BLaER1 treated with 17β-estradiol and CSF1 and Interleukin-3, amounts not matched to agents 10 nM and 100 nM (cell line): ENCODE results near the gene MINDY2.
"Not testable (repeated sequence)": the region's sequence is repeated elsewhere in the genome, so short reads cannot be mapped to it uniquely, and the experiment has no call there.

Experiments used
- H3K27ac ChIP-seq, 11 experiments: shearing (Covaris generic); formaldehyde crosslinking; 2 replicates each; pipeline ENCODE4 v1.8.1; 2022
- H3K27me3 ChIP-seq, 11 experiments: shearing (Covaris generic); formaldehyde crosslinking; 2 replicates each; pipeline ENCODE4 v1.8.1; 2022
- H3K36me3 ChIP-seq, 11 experiments: shearing (Covaris generic); formaldehyde crosslinking; 2 replicates each; pipeline ENCODE4 v1.8.1; 2022
- H3K4me1 ChIP-seq, 10 experiments: shearing (Covaris generic); formaldehyde crosslinking; 2 replicates each; pipeline ENCODE4 v1.8.1; 2022
- H3K4me2 ChIP-seq, 11 experiments: shearing (Covaris generic); formaldehyde crosslinking; 2 replicates each; pipeline ENCODE4 v1.8.1; 2022
- H3K4me3 ChIP-seq, 10 experiments: shearing (Covaris generic); formaldehyde crosslinking; 2 replicates each; pipeline ENCODE4 v1.8.1; 2022
- H3K9ac ChIP-seq, 11 experiments: shearing (Covaris generic); formaldehyde crosslinking; 2 replicates each; pipeline ENCODE4 v1.8.1; 2022
- H3K9me3 ChIP-seq, 11 experiments: shearing (Covaris generic); formaldehyde crosslinking; replicated peaks in 1 of 11; 2 replicates each; pipeline ENCODE4 v1.8.1; 2022
- H4K20me1 ChIP-seq, 11 experiments: shearing (Covaris generic); formaldehyde crosslinking; 2 replicates each; pipeline ENCODE4 v1.8.1; 2022
- Cebpa-rat ChIP-seq, 11 experiments: shearing (Covaris generic); IDR thresholded peaks; 2 replicates each; pipeline ENCODE4 v1.8.1; 2022

The MINDY2 gene

GRCh38 chr15:58805095-58805494, 34.0 kb downstream of the MINDY2 start:
- H3K4me1 ChIP-seq = peaks cover 0 to 29% (median 0%) of the 10 kb centered on the region in 10 experiments; a peak in 7 of 20 replicates
- H3K4me2 ChIP-seq = no peak overlapping the region
- H3K9me3 ChIP-seq = peaks cover 0 to 5% (median 0%) of the 10 kb centered on the region in 11 experiments; a peak in 5 of 22 replicates
- no peaks in the 10 kb centered on the region for H3K27me3 ChIP-seq
- H3K9ac ChIP-seq = no peak overlapping the region
- H3K27ac ChIP-seq = no peak overlapping the region
- no peak overlapping the region for H3K4me3 ChIP-seq
- peaks cover 14 to 39% (median 23%) of the 10 kb centered on the region in 11 experiments; a peak in 21 of 22 replicates for H3K36me3 ChIP-seq
- peaks cover 0 to 46% (median 0%) of the 10 kb centered on the region in 11 experiments; a peak in 2 of 22 replicates for H4K20me1 ChIP-seq
- no peak for TF ChIP-seq Cebpa-rat (IDR thresholded peaks at IDR 0.05)

- not testable (repeated sequence) for H3K9me3 ChIP-seq, H3K27ac ChIP-seq, H3K27me3 ChIP-seq, H3K9ac ChIP-seq, H3K4me3 ChIP-seq, H3K4me2 ChIP-seq
- peaks cover 34 to 90% (median 56%) of the 10 kb centered on the region in 11 experiments; a peak in 21 of 22 replicates for H3K36me3 ChIP-seq
- peaks cover 0 to 15% (median 0%) of the 10 kb centered on the region in 11 experiments; a peak in 3 of 22 replicates for H4K20me1 ChIP-seq
- H3K4me1 ChIP-seq = peaks cover 3 to 12% (median 8%) of the 10 kb centered on the region in 10 experiments; a peak in 10 of 20 replicates
These were observed 52.2 kb downstream of the MINDY2 start for GRCh38 chr15:58823267-58823666.

- H3K9me3 ChIP-seq = 0 out of 22 replicates have a peak, but pooled peaks cover 0 to 2% (median 0%) of the 10 kb centered on the region in 11 experiments
These were observed 59.5 kb downstream of the MINDY2 start for GRCh38 chr15:58830556-58830955.

GRCh38 chr15:58833681-58834426, 62.8 kb downstream of the MINDY2 start:
- not testable (repeated sequence) for H3K9me3 ChIP-seq, H3K4me1 ChIP-seq, H4K20me1 ChIP-seq, H3K4me3 ChIP-seq, H3K9ac ChIP-seq, H3K27ac ChIP-seq, H3K4me2 ChIP-seq, H3K27me3 ChIP-seq
- H3K36me3 ChIP-seq = peaks cover 4 to 100% (median 39%) of the 10 kb centered on the region in 11 experiments; a peak in 17 of 22 replicates

More at GRCh38 chr15:58830556-58830955, 59.5 kb downstream of the MINDY2 start:
- H3K36me3 ChIP-seq = peaks cover 21 to 99% (median 46%) of the 10 kb centered on the region in 11 experiments; a peak in 20 of 22 replicates
- H3K27me3 ChIP-seq = no peaks in the 10 kb centered on the region
- H3K4me3 ChIP-seq = no peak overlapping the region
- H3K4me1 ChIP-seq = peaks cover 6 to 16% (median 11%) of the 10 kb centered on the region in 10 experiments; a peak in 13 of 20 replicates
- H4K20me1 ChIP-seq = peaks cover 0 to 4% (median 0%) of the 10 kb centered on the region in 11 experiments; a peak in 2 of 22 replicates
- no peak overlapping the region for H3K9ac ChIP-seq
- TF ChIP-seq Cebpa-rat (IDR thresholded peaks at IDR 0.05) = no peak
- no peak overlapping the region for H3K4me2 ChIP-seq
- no peak overlapping the region for H3K27ac ChIP-seq

GRCh38 chr15:58839485-58839884, 68.4 kb downstream of the MINDY2 start:
- Histone ChIP-seq H3K4me3 (no peak overlapping the region), H3K27me3 (no peaks in the 10 kb centered on the region), H3K4me1 (peaks cover 0 to 5% (median 0%) of the 10 kb centered on the region in 10 experiments; a peak in 1 of 20 replicates), H3K27ac (no peak overlapping the region), H3K36me3 (peaks cover 0 to 82% (median 19%) of the 10 kb centered on the region in 11 experiments; a peak in 17 of 22 replicates), H4K20me1 (no peaks in the 10 kb centered on the region; a peak in 1 of 22 replicates), H3K9me3 (no peaks in the 10 kb centered on the region), H3K9ac (no peak overlapping the region), H3K4me2 (no peak overlapping the region)
- no peak for TF ChIP-seq Cebpa-rat (IDR thresholded peaks at IDR 0.05)

- peaks cover 0 to 5% (median 0%) of the 10 kb centered on the region in 10 experiments; a peak in 1 of 20 replicates for H3K4me1 ChIP-seq
- no peak overlapping the region for H3K27ac ChIP-seq
- H3K4me2 ChIP-seq = no peak overlapping the region
These were observed 68.9 kb downstream of the MINDY2 start for GRCh38 chr15:58840048-58840447.

GRCh38 chr15:58842713-58843396, 71.8 kb downstream of the MINDY2 start:
- no peaks in the 10 kb centered on the region for H3K27me3 ChIP-seq
- H3K4me1 ChIP-seq = peaks cover 0 to 5% (median 0%) of the 10 kb centered on the region in 10 experiments; a peak in 1 of 20 replicates
- no peak overlapping the region for H3K4me2 ChIP-seq
- H4K20me1 ChIP-seq = no peaks in the 10 kb centered on the region; a peak in 1 of 22 replicates
- TF ChIP-seq Cebpa-rat (IDR thresholded peaks at IDR 0.05) = no peak
- no peaks in the 10 kb centered on the region for H3K9me3 ChIP-seq
- H3K36me3 ChIP-seq = peaks cover 8 to 82% (median 25%) of the 10 kb centered on the region in 11 experiments; a peak in 19 of 22 replicates
- H3K27ac ChIP-seq = no peak overlapping the region
- H3K4me3 ChIP-seq = no peak overlapping the region
- no peak overlapping the region for H3K9ac ChIP-seq

More at GRCh38 chr15:58840048-58840447, 68.9 kb downstream of the MINDY2 start:
- Histone ChIP-seq H3K36me3 (peaks cover under 1 to 82% (median 23%) of the 10 kb centered on the region in 11 experiments; a peak in 17 of 22 replicates), H3K27me3 (no peaks in the 10 kb centered on the region), H3K9me3 (no peaks in the 10 kb centered on the region), H3K9ac (no peak overlapping the region), H4K20me1 (no peaks in the 10 kb centered on the region; a peak in 1 of 22 replicates), H3K4me3 (no peak overlapping the region)
- no peak for TF ChIP-seq Cebpa-rat (IDR thresholded peaks at IDR 0.05)

GRCh38 chr15:58851205-58851604, 80.1 kb downstream of the MINDY2 start:
- H3K27ac ChIP-seq, H3K27me3 ChIP-seq, H3K4me2 ChIP-seq, H4K20me1 ChIP-seq, H3K4me3 ChIP-seq, H3K9ac ChIP-seq, H3K9me3 ChIP-seq, H3K4me1 ChIP-seq: not testable (repeated sequence)
- peaks cover 39 to 98% (median 57%) of the 10 kb centered on the region in 11 experiments for H3K36me3 ChIP-seq

GRCh38 chr15:58852347-58852746, 81.2 kb downstream of the MINDY2 start:
- TF ChIP-seq Cebpa-rat (IDR thresholded peaks at IDR 0.05) = no peak
- peaks cover 0 to 4% (median 0%) of the 10 kb centered on the region in 11 experiments; a peak in 2 of 22 replicates for H4K20me1 ChIP-seq
- no peaks in the 10 kb centered on the region for H3K27me3 ChIP-seq
- no peaks in the 10 kb centered on the region for H3K4me1 ChIP-seq
- H3K9ac ChIP-seq = no peak overlapping the region
- H3K27ac ChIP-seq = no peak overlapping the region
- peaks cover 39 to 94% (median 54%) of the 10 kb centered on the region in 11 experiments for H3K36me3 ChIP-seq
- no peaks in the 10 kb centered on the region for H3K9me3 ChIP-seq
- no peak overlapping the region for H3K4me2 ChIP-seq
- no peak overlapping the region for H3K4me3 ChIP-seq
